Measurements from ENCODE around the gene HVCN1.

Gene HVCN1

GRCh38 chr12:110667671-110668070, 21.2 kb downstream of the HVCN1 start:
- H3K27me3 ChIP-seq = no peaks in the 10 kb centered on the region
- no peak overlapping the region for H3K4me3 ChIP-seq (ENCODE audit: low read depth, low read length)
- no peaks in the 10 kb centered on the region for H3K9me3 ChIP-seq
- no peaks in the 10 kb centered on the region for H3K36me3 ChIP-seq
- H3K4me1 ChIP-seq = no peaks in the 10 kb centered on the region
- no peak for DNase-seq
- TF ChIP-seq CTCF (IDR thresholded peaks at IDR 0.05; ENCODE audit: low read depth, low read length) = no peak

GRCh38 chr12:110666892-110667291, 22.0 kb downstream of the HVCN1 start:
- H3K4me1 ChIP-seq = no peaks in the 10 kb centered on the region
- no peaks in the 10 kb centered on the region for H3K27me3 ChIP-seq

GRCh38 chr12:110661337-110661972, 27.5 kb downstream of the HVCN1 start:
- DNase-seq = no peak
- Histone ChIP-seq H3K4me3 (ENCODE audit: low read depth, low read length) (no peak overlapping the region), H3K4me1 (no peaks in the 10 kb centered on the region), H3K27me3 (no peaks in the 10 kb centered on the region), H3K36me3 (no peaks in the 10 kb centered on the region), H3K9me3 (no peaks in the 10 kb centered on the region)
- TF ChIP-seq CTCF (IDR thresholded peaks at IDR 0.05; ENCODE audit: low read depth, low read length) = no peak

More at GRCh38 chr12:110666892-110667291, 22.0 kb downstream of the HVCN1 start:
- H3K9me3 ChIP-seq = no peaks in the 10 kb centered on the region
- no peak for TF ChIP-seq CTCF (IDR thresholded peaks at IDR 0.05; ENCODE audit: low read depth, low read length)
- H3K36me3 ChIP-seq = no peaks in the 10 kb centered on the region
- no peak overlapping the region for H3K4me3 ChIP-seq (ENCODE audit: low read depth, low read length)
- DNase-seq = no peak

- no peaks in the 10 kb centered on the region for H3K4me1 ChIP-seq
These were observed 30.0 kb downstream of the HVCN1 start for GRCh38 chr12:110658878-110659277.

GRCh38 chr12:110658242-110658641, 30.7 kb downstream of the HVCN1 start:
- no peak for DNase-seq
- H3K27me3 ChIP-seq = no peaks in the 10 kb centered on the region
- H3K4me1 ChIP-seq = no peaks in the 10 kb centered on the region
- TF ChIP-seq CTCF (IDR thresholded peaks at IDR 0.05; ENCODE audit: low read depth, low read length) = no peak
- no peaks in the 10 kb centered on the region for H3K36me3 ChIP-seq
- H3K9me3 ChIP-seq = no peaks in the 10 kb centered on the region
- H3K4me3 ChIP-seq (ENCODE audit: low read depth, low read length) = no peak overlapping the region

More at GRCh38 chr12:110658878-110659277, 30.0 kb downstream of the HVCN1 start:
- no peaks in the 10 kb centered on the region for H3K27me3 ChIP-seq
- H3K4me3 ChIP-seq (ENCODE audit: low read depth, low read length) = no peak overlapping the region
- no peak for DNase-seq
- no peak for TF ChIP-seq CTCF (IDR thresholded peaks at IDR 0.05; ENCODE audit: low read depth, low read length)
- no peaks in the 10 kb centered on the region for H3K9me3 ChIP-seq
- H3K36me3 ChIP-seq = no peaks in the 10 kb centered on the region

GRCh38 chr12:110657747-110658146, 31.2 kb downstream of the HVCN1 start:
- Histone ChIP-seq H3K36me3 (no peaks in the 10 kb centered on the region), H3K4me3 (ENCODE audit: low read depth, low read length) (no peak overlapping the region), H3K4me1 (no peaks in the 10 kb centered on the region), H3K9me3 (no peaks in the 10 kb centered on the region), H3K27me3 (no peaks in the 10 kb centered on the region)
- no peak for DNase-seq
- TF ChIP-seq CTCF (IDR thresholded peaks at IDR 0.05; ENCODE audit: low read depth, low read length) = no peak
